ENCODE data around the gene CBX1.
"Not testable (repeated sequence)": the region's sequence is repeated elsewhere in the genome, so short reads cannot be mapped to it uniquely, and the experiment has no call there.

The CBX1 gene

GRCh38 chr17:48048384-48049126 lies 52.7 kb downstream of the CBX1 start:
- no peak for DNase-seq

GRCh38 chr17:48047741-48048383 lies 53.4 kb downstream of the CBX1 start, which contains the start of gene NFE2L1:
NFE2L1 (plus strand) TSS chr17:48048359; CDS start chr17:48051119, 2,760 bp downstream.
- DNase-seq, result peak; percentile 93 to 96

- DNase-seq, result peak in 1 of 2 experiments; percentile 74
Measured at GRCh38 chr17:48047113-48047740, 54.1 kb downstream of the CBX1 start.

- DNase-seq, result no peak
Measured at GRCh38 chr17:48046296-48046695, 55.0 kb downstream of the CBX1 start.

- DNase-seq, result peak in 1 of 2 experiments; percentile 22
Measured at GRCh38 chr17:48045316-48046001, 55.8 kb downstream of the CBX1 start.

- DNase-seq, result no peak
Measured at GRCh38 chr17:48044851-48045250, 56.4 kb downstream of the CBX1 start.

- DNase-seq, result no peak
Measured at GRCh38 chr17:48043176-48043575, 58.1 kb downstream of the CBX1 start.

GRCh38 chr17:48038687-48039086 lies 62.6 kb downstream of the CBX1 start:
- DNase-seq, result no peak

GRCh38 chr17:48037838-48038323 lies 63.4 kb downstream of the CBX1 start:
- DNase-seq, result no peak

GRCh38 chr17:48037036-48037837 lies 64.0 kb downstream of the CBX1 start, which contains the start of gene COPZ2:
COPZ2 (minus strand) TSS chr17:48037797; CDS start chr17:48037777, 20 bp downstream.
- no peak for DNase-seq

GRCh38 chr17:48036693-48037035 lies 64.6 kb downstream of the CBX1 start:
- DNase-seq, result no peak

- DNase-seq, result not testable (repeated sequence)
Measured at GRCh38 chr17:48034734-48035133, 66.5 kb downstream of the CBX1 start.

GRCh38 chr17:48031966-48032365 lies 69.3 kb downstream of the CBX1 start:
- no peak for DNase-seq

GRCh38 chr17:48030531-48030930 lies 70.7 kb downstream of the CBX1 start:
- DNase-seq, result no peak

- no peak for DNase-seq
Measured at GRCh38 chr17:48028736-48029135, 72.5 kb downstream of the CBX1 start.

- no peak for DNase-seq
Measured at GRCh38 chr17:48027322-48027981, 73.8 kb downstream of the CBX1 start.

GRCh38 chr17:48026502-48027321 lies 74.6 kb downstream of the CBX1 start:
- DNase-seq, result peak; percentile 64 to 87

GRCh38 chr17:48025904-48026501 lies 75.3 kb downstream of the CBX1 start:
- DNase-seq, result no peak

GRCh38 chr17:48025040-48025903 lies 76.0 kb downstream of the CBX1 start:
- peak; percentile 91 to 93 for DNase-seq

Data from NCI-H187 (cell line).